Measurements from ENCODE around the gene PRKAR2A.
"Not testable (repeated sequence)": the region's sequence is repeated elsewhere in the genome, so short reads cannot be mapped to it uniquely, and the experiment has no call there.

The PRKAR2A gene

GRCh38 chr3:48776854-48777253 is 70.8 kb downstream of the PRKAR2A start:
- no peaks in the 10 kb centered on the region for H3K4me1 ChIP-seq (ENCODE audit: control insufficient read depth, insufficient read depth, low read length)
- no peak overlapping the region for H3K27ac ChIP-seq (ENCODE audit: low read depth, low read length)
- no peak overlapping the region for H3K9ac ChIP-seq (ENCODE audit: low read depth, low read length)
- no peak overlapping the region for H3K4me3 ChIP-seq (ENCODE audit: low read depth, low read length)
- peaks cover 3% of the 10 kb centered on the region for H3K36me3 ChIP-seq (ENCODE audit: control insufficient read depth, insufficient read depth, low read length)
- H3K9me3 ChIP-seq (ENCODE audit: control insufficient read depth, insufficient read depth, low read length), result no peaks in the 10 kb centered on the region
- H3K27me3 ChIP-seq (ENCODE audit: control insufficient read depth, insufficient read depth, low read length), result no peaks in the 10 kb centered on the region

- Histone ChIP-seq H3K9me3 (ENCODE audit: control insufficient read depth, insufficient read depth, low read length) (no peaks in the 10 kb centered on the region), H3K36me3 (ENCODE audit: control insufficient read depth, insufficient read depth, low read length) (peaks cover 6% of the 10 kb centered on the region), H3K27ac (ENCODE audit: low read depth, low read length) (peak overlapping the region; percentile 26), H3K9ac (ENCODE audit: low read depth, low read length) (no peak overlapping the region), H3K4me1 (ENCODE audit: control insufficient read depth, insufficient read depth, low read length) (no peaks in the 10 kb centered on the region), H3K4me3 (ENCODE audit: low read depth, low read length) (no peak overlapping the region), H3K27me3 (ENCODE audit: control insufficient read depth, insufficient read depth, low read length) (no peaks in the 10 kb centered on the region)
Measured at GRCh38 chr3:48770192-48770502, 77.5 kb downstream of the PRKAR2A start.

- Histone ChIP-seq H3K4me3 (ENCODE audit: low read depth, low read length) (no peak overlapping the region), H3K27ac (ENCODE audit: low read depth, low read length) (no peak overlapping the region), H3K9me3 (ENCODE audit: control insufficient read depth, insufficient read depth, low read length) (no peaks in the 10 kb centered on the region), H3K4me1 (ENCODE audit: control insufficient read depth, insufficient read depth, low read length) (no peaks in the 10 kb centered on the region), H3K27me3 (ENCODE audit: control insufficient read depth, insufficient read depth, low read length) (no peaks in the 10 kb centered on the region), H3K9ac (ENCODE audit: low read depth, low read length) (no peak overlapping the region), H3K36me3 (ENCODE audit: control insufficient read depth, insufficient read depth, low read length) (no peaks in the 10 kb centered on the region)
Measured at GRCh38 chr3:48765376-48765775, 82.3 kb downstream of the PRKAR2A start.

- Histone ChIP-seq H3K27ac (ENCODE audit: low read depth, low read length) (no peak overlapping the region), H3K36me3 (ENCODE audit: control insufficient read depth, insufficient read depth, low read length) (no peaks in the 10 kb centered on the region), H3K4me1 (ENCODE audit: control insufficient read depth, insufficient read depth, low read length) (no peaks in the 10 kb centered on the region), H3K4me3 (ENCODE audit: low read depth, low read length) (no peak overlapping the region), H3K9ac (ENCODE audit: low read depth, low read length) (no peak overlapping the region), H3K9me3 (ENCODE audit: control insufficient read depth, insufficient read depth, low read length) (no peaks in the 10 kb centered on the region), H3K27me3 (ENCODE audit: control insufficient read depth, insufficient read depth, low read length) (no peaks in the 10 kb centered on the region)
Measured at GRCh38 chr3:48762816-48763215, 84.9 kb downstream of the PRKAR2A start.

- H3K4me3 ChIP-seq (ENCODE audit: low read depth, low read length); H3K27ac ChIP-seq (ENCODE audit: low read depth, low read length); H3K4me1 ChIP-seq (ENCODE audit: control insufficient read depth, insufficient read depth, low read length); H3K9ac ChIP-seq (ENCODE audit: low read depth, low read length); H3K27me3 ChIP-seq (ENCODE audit: control insufficient read depth, insufficient read depth, low read length); H3K9me3 ChIP-seq (ENCODE audit: control insufficient read depth, insufficient read depth, low read length); H3K36me3 ChIP-seq (ENCODE audit: control insufficient read depth, insufficient read depth, low read length): not testable (repeated sequence)
Measured at GRCh38 chr3:48759991-48760540, 87.6 kb downstream of the PRKAR2A start.

GRCh38 chr3:48759531-48759930 is 88.1 kb downstream of the PRKAR2A start:
- H3K4me3 ChIP-seq (ENCODE audit: low read depth, low read length); H3K27ac ChIP-seq (ENCODE audit: low read depth, low read length); H3K36me3 ChIP-seq (ENCODE audit: control insufficient read depth, insufficient read depth, low read length); H3K4me1 ChIP-seq (ENCODE audit: control insufficient read depth, insufficient read depth, low read length); H3K27me3 ChIP-seq (ENCODE audit: control insufficient read depth, insufficient read depth, low read length); H3K9me3 ChIP-seq (ENCODE audit: control insufficient read depth, insufficient read depth, low read length); H3K9ac ChIP-seq (ENCODE audit: low read depth, low read length): not testable (repeated sequence)

GRCh38 chr3:48759071-48759470 is 88.6 kb downstream of the PRKAR2A start:
- Histone ChIP-seq H3K4me1 (ENCODE audit: control insufficient read depth, insufficient read depth, low read length) (no peaks in the 10 kb centered on the region), H3K4me3 (ENCODE audit: low read depth, low read length) (no peak overlapping the region), H3K36me3 (ENCODE audit: control insufficient read depth, insufficient read depth, low read length) (no peaks in the 10 kb centered on the region), H3K27ac (ENCODE audit: low read depth, low read length) (no peak overlapping the region), H3K27me3 (ENCODE audit: control insufficient read depth, insufficient read depth, low read length) (no peaks in the 10 kb centered on the region), H3K9ac (ENCODE audit: low read depth, low read length) (no peak overlapping the region), H3K9me3 (ENCODE audit: control insufficient read depth, insufficient read depth, low read length) (no peaks in the 10 kb centered on the region)

GRCh38 chr3:48756640-48757039 is 91.0 kb downstream of the PRKAR2A start:
- H3K9me3 ChIP-seq (ENCODE audit: control insufficient read depth, insufficient read depth, low read length), result no peaks in the 10 kb centered on the region
- H3K4me1 ChIP-seq (ENCODE audit: control insufficient read depth, insufficient read depth, low read length), result no peaks in the 10 kb centered on the region
- no peak overlapping the region for H3K9ac ChIP-seq (ENCODE audit: low read depth, low read length)
- no peak overlapping the region for H3K27ac ChIP-seq (ENCODE audit: low read depth, low read length)
- no peaks in the 10 kb centered on the region for H3K36me3 ChIP-seq (ENCODE audit: control insufficient read depth, insufficient read depth, low read length)
- no peaks in the 10 kb centered on the region for H3K27me3 ChIP-seq (ENCODE audit: control insufficient read depth, insufficient read depth, low read length)
- no peak overlapping the region for H3K4me3 ChIP-seq (ENCODE audit: low read depth, low read length)

GRCh38 chr3:48750856-48751255 is 96.8 kb downstream of the PRKAR2A start:
- Histone ChIP-seq H3K4me3 (ENCODE audit: low read depth, low read length) (no peak overlapping the region), H3K4me1 (ENCODE audit: control insufficient read depth, insufficient read depth, low read length) (no peaks in the 10 kb centered on the region), H3K36me3 (ENCODE audit: control insufficient read depth, insufficient read depth, low read length) (0 out of 2 replicates have a peak, but pooled peaks cover 7% of the 10 kb centered on the region), H3K9ac (ENCODE audit: low read depth, low read length) (no peak overlapping the region), H3K27ac (ENCODE audit: low read depth, low read length) (no peak overlapping the region), H3K27me3 (ENCODE audit: control insufficient read depth, insufficient read depth, low read length) (no peaks in the 10 kb centered on the region), H3K9me3 (ENCODE audit: control insufficient read depth, insufficient read depth, low read length) (no peaks in the 10 kb centered on the region)

GRCh38 chr3:48748754-48749153 is 98.9 kb downstream of the PRKAR2A start:
- no peak overlapping the region for H3K9ac ChIP-seq (ENCODE audit: low read depth, low read length)

GRCh38 chr3:48747706-48748105 is 100.0 kb downstream of the PRKAR2A start:
- Histone ChIP-seq H3K4me3 (ENCODE audit: low read depth, low read length) (no peak overlapping the region), H3K36me3 (ENCODE audit: control insufficient read depth, insufficient read depth, low read length) (0 out of 2 replicates have a peak, but pooled peaks cover 7% of the 10 kb centered on the region), H3K9me3 (ENCODE audit: control insufficient read depth, insufficient read depth, low read length) (no peaks in the 10 kb centered on the region), H3K27ac (ENCODE audit: low read depth, low read length) (no peak overlapping the region), H3K27me3 (ENCODE audit: control insufficient read depth, insufficient read depth, low read length) (no peaks in the 10 kb centered on the region), H3K9ac (ENCODE audit: low read depth, low read length) (no peak overlapping the region), H3K4me1 (ENCODE audit: control insufficient read depth, insufficient read depth, low read length) (no peaks in the 10 kb centered on the region)

More at GRCh38 chr3:48748754-48749153, 98.9 kb downstream of the PRKAR2A start:
- no peak overlapping the region for H3K27ac ChIP-seq (ENCODE audit: low read depth, low read length)
- H3K4me1 ChIP-seq (ENCODE audit: control insufficient read depth, insufficient read depth, low read length), result no peaks in the 10 kb centered on the region
- no peaks in the 10 kb centered on the region for H3K27me3 ChIP-seq (ENCODE audit: control insufficient read depth, insufficient read depth, low read length)
- H3K36me3 ChIP-seq (ENCODE audit: control insufficient read depth, insufficient read depth, low read length), result 0 out of 2 replicates have a peak, but pooled peaks cover 7% of the 10 kb centered on the region
- H3K4me3 ChIP-seq (ENCODE audit: low read depth, low read length), result no peak overlapping the region
- H3K9me3 ChIP-seq (ENCODE audit: control insufficient read depth, insufficient read depth, low read length), result no peaks in the 10 kb centered on the region

All from HUES48 (cell line).